Retina (tissue), 1 donor: ENCODE data around the gene PSME2.
"Not testable (repeated sequence)": the region's sequence is repeated elsewhere in the genome, so short reads cannot be mapped to it uniquely, and the experiment has no call there.

ENCODE experiments used
- DNase-seq: peaks from one replicate; pipeline ENCODE4 v3.0.0-alpha.2; 2016

The PSME2 gene

DNA sequence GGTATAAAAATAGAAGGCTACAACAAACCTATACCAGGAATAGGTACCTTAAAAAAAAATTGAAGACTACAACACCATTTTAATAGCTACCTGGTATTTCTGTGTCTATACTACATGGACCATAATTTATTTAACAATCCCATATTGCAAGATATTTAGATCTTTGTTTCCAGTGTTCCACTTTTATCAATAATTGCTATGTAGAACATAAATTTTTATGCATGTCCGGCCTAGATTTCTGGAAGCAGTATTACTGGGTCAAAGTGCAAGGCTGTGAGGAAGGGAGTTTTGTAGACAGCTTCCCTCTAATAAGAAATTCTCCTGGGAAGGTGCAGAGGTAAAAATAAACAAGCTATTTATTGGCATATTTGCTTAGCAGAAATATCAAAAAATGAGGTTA lies 35.9 kb downstream of the PSME2 start:
- no peak for DNase-seq

GRCh38 chr14:24110060-24110459 lies 36.4 kb downstream of the PSME2 start:
- no peak for DNase-seq

GRCh38 chr14:24108336-24108874 lies 38.0 kb downstream of the PSME2 start:
- no peak for DNase-seq

DNA sequence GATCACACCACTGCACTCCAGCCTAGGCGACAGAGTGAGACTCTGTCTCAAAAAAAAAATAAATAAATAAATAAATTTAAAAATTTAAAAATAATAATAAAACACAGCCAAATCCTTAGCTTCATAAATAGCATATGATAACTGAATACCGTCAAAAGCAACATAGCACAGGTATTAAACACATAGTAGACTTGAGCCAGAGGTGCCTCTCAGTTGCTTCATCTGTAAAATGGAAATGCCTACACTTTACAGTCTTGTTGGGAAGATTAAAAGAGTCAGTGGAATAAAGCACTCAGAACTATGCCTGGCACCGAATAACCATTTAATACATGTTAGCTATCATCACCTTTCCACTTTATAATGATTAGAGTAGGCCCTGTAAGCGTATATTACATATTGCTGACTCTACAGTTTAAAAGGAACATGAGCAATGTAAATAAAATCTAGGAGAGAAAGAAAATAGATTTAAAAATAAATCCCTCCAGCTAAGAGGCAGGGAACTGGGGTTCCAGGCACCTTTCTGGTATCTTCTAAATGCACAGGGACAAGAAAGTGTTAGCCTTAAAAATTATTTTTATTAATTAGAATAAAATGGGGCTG lies 39.6 kb downstream of the PSME2 start:
- no peak for DNase-seq

DNA sequence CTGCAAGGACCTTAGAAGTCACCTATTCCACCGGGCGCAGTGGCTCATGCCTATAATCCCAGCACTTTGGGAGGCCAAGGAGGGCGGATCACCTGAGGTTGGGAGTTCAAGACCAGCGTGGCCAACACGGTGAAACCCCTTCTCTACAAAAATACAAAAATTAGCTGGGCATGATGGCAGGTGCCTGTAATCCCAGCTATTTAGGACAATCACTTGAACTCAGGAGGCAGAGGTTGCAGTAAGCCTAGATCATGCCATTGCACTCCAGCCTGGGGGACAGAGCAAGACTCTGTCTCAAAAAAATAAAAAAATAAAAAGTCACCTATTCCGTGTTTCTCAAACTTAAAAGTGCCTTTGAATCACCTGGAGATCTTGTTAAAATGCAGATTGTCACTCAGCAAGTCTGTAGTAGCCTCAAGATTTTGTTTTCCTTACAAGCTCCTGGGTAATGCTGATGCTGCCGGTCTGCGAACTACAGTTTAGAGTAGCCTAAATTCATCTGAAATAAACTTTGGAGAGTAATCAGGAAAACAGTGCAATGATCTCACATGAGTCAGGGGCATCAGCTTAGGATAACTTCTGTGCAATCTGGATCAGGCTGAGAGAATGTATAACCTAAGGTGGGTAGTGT lies 40.7 kb downstream of the PSME2 start:
- DNase-seq = not testable (repeated sequence)

DNA sequence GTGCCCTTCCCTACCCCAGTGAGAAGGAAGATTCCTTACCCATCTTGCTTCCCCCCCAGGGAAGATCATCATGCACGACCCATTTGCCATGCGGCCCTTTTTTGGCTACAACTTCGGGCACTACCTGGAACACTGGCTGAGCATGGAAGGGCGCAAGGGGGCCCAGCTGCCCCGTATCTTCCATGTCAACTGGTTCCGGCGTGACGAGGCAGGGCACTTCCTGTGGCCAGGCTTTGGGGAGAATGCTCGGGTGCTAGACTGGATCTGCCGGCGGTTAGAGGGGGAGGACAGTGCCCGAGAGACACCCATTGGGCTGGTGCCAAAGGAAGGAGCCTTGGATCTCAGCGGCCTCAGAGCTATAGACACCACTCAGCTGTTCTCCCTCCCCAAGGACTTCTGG lies 43.0 kb downstream of the PSME2 start:
- no peak for DNase-seq

GRCh38 chr14:24102357-24103048 lies 43.9 kb downstream of the PSME2 start:
- DNase-seq = no peak

DNA sequence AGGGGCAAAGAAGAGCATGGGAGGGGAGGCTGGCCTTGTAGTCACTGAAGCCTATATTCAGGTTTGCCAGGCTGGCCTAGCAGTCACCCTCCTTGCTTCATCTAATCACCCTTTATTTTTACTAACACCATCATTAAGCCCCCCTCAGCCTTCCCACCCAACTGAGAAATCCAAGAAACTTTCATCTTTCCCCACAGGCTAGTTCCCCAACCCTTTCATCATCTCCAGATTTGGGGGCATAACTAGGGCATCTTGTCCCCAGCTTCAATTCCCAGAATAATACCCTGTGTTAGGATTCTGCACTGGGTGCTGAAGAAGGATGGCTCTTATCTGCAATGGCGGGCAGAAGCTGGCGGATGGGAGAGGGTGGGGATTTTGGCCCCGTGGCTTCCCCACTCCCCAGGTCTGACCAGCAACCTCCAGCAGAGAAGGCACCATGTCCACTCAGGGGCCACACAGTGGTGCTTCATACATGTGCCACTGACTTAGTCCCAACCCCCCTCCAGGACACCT lies 45.4 kb downstream of the PSME2 start:
- DNase-seq = no peak

DNA sequence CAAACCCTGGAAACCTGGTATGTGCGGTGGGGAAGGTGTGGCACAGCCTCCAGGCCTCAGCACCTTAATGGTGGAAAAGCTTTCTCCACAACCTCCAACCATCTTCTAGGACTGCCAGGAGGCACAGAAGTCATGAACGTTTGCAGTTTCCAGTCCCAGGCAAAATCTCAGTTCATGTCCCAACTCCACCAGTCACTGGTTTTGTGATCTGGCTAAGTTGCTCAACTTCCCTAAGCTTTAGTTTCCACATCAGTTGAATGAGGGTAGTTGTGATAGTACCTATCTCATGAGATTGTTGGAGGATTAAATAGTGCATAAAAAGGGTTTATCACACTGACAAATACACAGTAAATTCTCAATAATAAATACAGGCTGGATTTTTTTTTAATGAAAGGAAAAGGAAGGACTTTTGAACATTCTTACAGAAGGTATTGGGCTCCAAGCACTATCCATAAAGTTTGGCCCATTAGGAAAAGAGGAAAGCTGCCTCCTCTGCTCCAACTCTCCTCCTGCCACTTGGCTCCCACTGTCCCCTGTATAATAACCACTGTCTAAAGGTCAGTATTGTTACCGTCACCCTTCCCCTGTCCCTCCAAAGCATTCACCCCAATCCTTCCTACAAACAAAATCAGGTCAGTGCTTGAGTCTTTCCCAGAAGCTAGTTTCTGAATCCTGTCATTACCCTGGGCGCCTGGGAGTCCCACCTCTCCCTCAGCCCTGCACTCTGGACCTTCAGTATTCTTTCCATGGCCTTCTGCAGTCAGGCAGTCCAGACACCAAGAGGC lies 46.0 kb downstream of the PSME2 start:
- DNase-seq = no peak

GRCh38 chr14:24098927-24099813 lies 47.2 kb downstream of the PSME2 start:
- no peak for DNase-seq

DNA sequence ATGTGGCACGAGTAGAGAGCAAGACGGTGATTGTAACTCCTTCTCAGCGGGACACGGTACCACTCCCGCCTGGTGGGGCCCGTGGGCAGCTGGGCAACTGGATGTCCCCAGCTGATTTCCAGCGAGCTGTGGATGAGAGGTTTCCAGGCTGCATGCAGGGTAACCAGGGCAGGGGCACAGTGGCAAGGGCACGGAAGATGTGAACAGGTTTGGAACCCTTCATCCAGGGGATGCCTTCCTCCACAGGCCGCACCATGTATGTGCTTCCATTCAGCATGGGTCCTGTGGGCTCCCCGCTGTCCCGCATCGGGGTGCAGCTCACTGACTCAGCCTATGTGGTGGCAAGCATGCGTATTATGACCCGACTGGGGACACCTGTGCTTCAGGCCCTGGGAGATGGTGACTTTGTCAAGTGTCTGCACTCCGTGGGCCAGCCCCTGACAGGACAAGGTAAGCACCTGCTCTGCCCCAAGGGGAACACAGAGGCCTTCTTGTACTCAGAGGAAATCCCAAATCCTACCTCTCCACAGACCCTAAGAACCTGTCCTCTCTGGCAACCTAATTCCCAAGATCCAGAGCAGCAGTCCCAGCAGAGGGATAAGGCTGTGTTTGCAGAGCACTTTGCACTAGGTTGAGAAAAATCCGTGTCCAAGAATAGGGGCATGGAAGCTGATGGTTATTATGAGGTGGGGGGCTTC lies 48.0 kb downstream of the PSME2 start:
- no peak for DNase-seq

GRCh38 chr14:24096545-24097181 lies 49.7 kb downstream of the PSME2 start:
- no peak for DNase-seq

DNA sequence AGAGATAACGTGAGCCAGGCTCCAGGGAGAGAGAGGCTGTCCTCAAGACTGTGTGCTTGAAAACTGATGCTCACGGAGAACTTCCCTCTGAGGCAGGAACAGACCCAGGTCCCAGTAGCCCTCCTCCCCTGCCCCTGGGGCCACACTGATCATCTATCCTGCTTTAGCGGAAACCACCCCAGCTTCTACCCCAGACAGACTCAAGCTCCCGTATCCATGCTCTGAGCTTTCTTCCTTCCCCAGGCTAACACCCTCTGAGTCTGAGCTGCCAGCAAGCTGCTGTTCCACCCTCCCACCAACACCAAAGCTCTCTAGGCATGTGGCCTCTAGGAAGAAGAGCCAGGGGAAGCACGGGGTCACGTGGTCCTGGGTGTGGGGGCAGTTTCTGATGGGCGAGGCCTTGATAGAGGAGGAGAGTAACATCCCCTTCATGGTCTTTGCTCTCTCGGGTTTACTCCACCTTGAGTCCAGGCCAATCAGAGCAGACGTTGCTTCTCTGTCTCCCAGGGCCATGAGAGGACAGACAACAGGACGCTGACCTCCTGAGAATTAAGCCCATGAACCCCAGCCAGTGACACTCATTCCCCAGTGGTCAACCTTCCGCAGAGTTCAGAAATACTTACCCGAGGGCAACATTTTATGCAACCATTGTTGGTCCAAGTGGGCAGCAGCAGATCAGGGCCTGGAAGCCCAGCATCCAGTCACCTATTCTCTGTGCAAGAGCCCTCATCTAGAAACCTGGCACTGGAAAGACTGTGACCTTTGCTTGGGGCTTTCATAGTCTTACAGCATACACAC lies 50.9 kb downstream of the PSME2 start:
- peak; percentile 82 for DNase-seq

DNA sequence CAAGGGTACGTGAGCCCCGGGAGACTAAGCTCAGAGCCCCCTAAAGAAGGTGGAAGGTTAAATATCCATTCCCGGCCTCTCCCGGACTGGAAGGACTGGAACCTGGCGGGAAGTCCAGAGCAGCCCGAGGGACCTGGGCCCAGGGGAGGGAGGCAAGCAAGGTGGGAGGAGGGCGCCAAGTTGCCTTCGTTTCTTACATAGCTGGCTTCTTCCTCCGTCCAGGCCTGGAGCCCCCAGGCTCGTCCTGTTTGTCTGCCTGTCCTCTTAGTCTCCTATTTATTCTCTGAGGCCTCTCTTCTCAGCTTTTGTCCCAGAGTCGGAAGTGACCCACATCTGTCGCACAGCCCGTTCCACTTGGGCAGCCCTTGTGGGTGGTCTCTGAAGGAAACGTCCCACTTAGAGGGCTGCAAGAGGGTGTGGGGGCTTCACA lies 51.6 kb downstream of the PSME2 start:
- peak; percentile 87 for DNase-seq

GRCh38 chr14:24093901-24094840 lies 52.2 kb downstream of the PSME2 start, which contains the start of gene PCK2:
PCK2 (plus strand) TSS chr14:24094311; CDS start chr14:24094406, 95 bp downstream.
- peak; percentile 89 for DNase-seq
